Cardiac fibroblast (primary cell): ENCODE measurements around the gene ARHGAP24.

Source experiments
- DNase-seq, 2 donors: peaks; one replicate each; pipeline versions ENCODE4 v3.0.0 to v3.0.0-alpha.2; 2010; ENCODE audit warnings: low read depth in 2 of 2
- H3K4me3 ChIP-seq, 2 donors: replicated peaks in 1 of 2; 1 replicate in 1 of 2; 2 replicates in 1 of 2; pipeline ENCODE4 v1.5.1; 2011; ENCODE audit warnings: low read depth in 2 of 2, low read length in 2 of 2, mild to moderate bottlenecking in 2 of 2, moderate library complexity in 1 of 2
- CTCF ChIP-seq: IDR thresholded peaks from one replicate; pipeline ENCODE4 v1.5.1; 2011; ENCODE audit warnings: low read depth, mild to moderate bottlenecking, low read length, inconsistent platforms

ARHGAP24 gene

DNA sequence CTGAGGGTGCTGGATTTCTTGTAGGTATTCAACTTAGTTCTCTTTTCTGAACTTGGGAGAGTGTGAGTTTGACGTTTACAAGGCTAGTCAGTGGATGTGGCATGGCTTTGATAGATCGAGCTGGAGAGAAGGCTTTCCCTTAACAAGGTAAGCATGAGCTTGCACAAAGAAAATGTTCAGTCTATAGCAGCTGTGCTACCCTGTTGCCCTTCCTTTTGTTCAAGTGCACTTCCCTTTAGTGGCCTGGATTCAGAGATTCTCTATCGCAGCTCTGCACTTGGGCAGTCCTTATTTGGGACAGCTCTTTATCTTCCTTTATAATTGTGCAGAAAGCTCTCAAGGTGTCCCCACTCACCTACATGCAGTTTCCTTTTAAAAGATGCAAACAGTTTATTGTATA, 198.0 kb downstream of the ARHGAP24 start:
- DNase-seq: no peak
- no peak overlapping the region for H3K4me3 ChIP-seq
- TF ChIP-seq CTCF: no peak

DNA sequence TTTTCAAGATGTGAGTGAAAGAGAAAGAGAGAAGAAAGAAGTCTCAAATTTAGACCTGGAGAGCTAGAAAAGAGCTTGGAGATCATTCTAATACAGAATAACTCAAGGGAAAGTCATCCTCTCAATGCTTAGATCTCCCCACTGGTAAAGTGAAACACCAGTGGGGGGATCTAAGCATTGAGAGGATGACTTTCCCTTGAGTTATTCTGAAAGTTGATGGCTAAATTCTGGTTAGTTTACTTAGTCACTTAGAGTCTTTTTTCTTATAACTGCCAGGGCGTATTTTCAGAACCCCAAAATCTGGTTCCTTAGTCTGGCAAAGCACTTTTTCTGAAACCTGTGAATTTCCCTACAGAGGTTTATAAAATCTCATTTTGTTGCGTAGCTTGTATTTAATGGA, 198.6 kb downstream of the ARHGAP24 start:
- TF ChIP-seq CTCF: no peak
- no peak for DNase-seq

GRCh38 chr4:85675076-85676049, 200.4 kb downstream of the ARHGAP24 start:
- TF ChIP-seq CTCF: no peak
- peak in 1 of 2 donors; percentile 33 for DNase-seq
- no peak overlapping the region for H3K4me3 ChIP-seq

More for the DNA sequence above, 198.6 kb downstream of the ARHGAP24 start:
- H3K4me3 ChIP-seq: no peak overlapping the region

GRCh38 chr4:85676050-85676425, 201.1 kb downstream of the ARHGAP24 start:
- DNase-seq: no peak
- TF ChIP-seq CTCF: no peak
- H3K4me3 ChIP-seq: no peak overlapping the region

- peak; percentile 10 to 39 for DNase-seq
- H3K4me3 ChIP-seq: no peak overlapping the region
- TF ChIP-seq CTCF: no peak
Observed at GRCh38 chr4:85676850-85677590, 202.1 kb downstream of the ARHGAP24 start.

GRCh38 chr4:85681221-85681657, 206.3 kb downstream of the ARHGAP24 start:
- peak; percentile 92 to 95 for DNase-seq
- H3K4me3 ChIP-seq: no peak overlapping the region
- no peak for TF ChIP-seq CTCF
